CD14-positive monocyte (primary cell): ENCODE results near the gene CXCR5. TPM values are rescaled to one million over a fixed set of nuclear protein-coding genes. Genes with fewer than 3 reads are reported as not detected.
A peak's percentile ranks its signal among the peaks of the same experiment; 100 is the strongest.

ENCODE experiments used
- DNase-seq, 3 donors: peaks; one replicate each; pipeline ENCODE4 v3.0.0-alpha.2; 2011 to 2022
- H2AFZ ChIP-seq: 2 replicates; pipeline ENCODE4 v1.6.0; 2012; ENCODE audit warnings: mild to moderate bottlenecking, low read depth, low read length, inconsistent platforms; ENCODE audit not compliant: insufficient read depth, poor library complexity, severe bottlenecking
- H3K27ac ChIP-seq, 2 donors: 1 replicate in 1 of 2; 2 replicates in 1 of 2; pipeline ENCODE4 v1.5.1; 2012 to 2013; ENCODE audit warnings: low read length in 2 of 2, control low read depth in 1 of 2, inconsistent platforms in 1 of 2, low read depth in 1 of 2, mild to moderate bottlenecking in 1 of 2
- H3K27me3 ChIP-seq, 2 donors: one replicate each; pipeline versions ENCODE4 v1.6.0 to v1.6.1; 2011 to 2013; ENCODE audit warnings: low read length in 2 of 2; ENCODE audit not compliant: control insufficient read depth in 2 of 2, insufficient read depth in 2 of 2
- H3K36me3 ChIP-seq, 2 donors: replicated peaks in 1 of 2; 1 replicate in 1 of 2; 2 replicates in 1 of 2; pipeline versions ENCODE4 v1.5.1 to v1.6.1; 2012 to 2013; ENCODE audit warnings: low read length in 2 of 2, control low read depth in 1 of 2, inconsistent platforms in 1 of 2, mild to moderate bottlenecking in 1 of 2; ENCODE audit not compliant: insufficient read depth in 2 of 2, control insufficient read depth in 1 of 2
- H3K4me1 ChIP-seq, 2 donors: 1 replicate in 1 of 2; 2 replicates in 1 of 2; pipeline versions ENCODE4 v1.5.1 to v1.6.1; 2012 to 2013; ENCODE audit warnings: low read length in 2 of 2, control low read depth in 1 of 2, inconsistent platforms in 1 of 2, mild to moderate bottlenecking in 1 of 2, moderate library complexity in 1 of 2; ENCODE audit not compliant: insufficient read depth in 2 of 2, control insufficient read depth in 1 of 2
- H3K4me2 ChIP-seq: replicated peaks from 2 replicates; pipeline ENCODE3; 2012; ENCODE audit warnings: low read length, moderate library complexity, mild to moderate bottlenecking; ENCODE audit not compliant: poor library complexity, severe bottlenecking; ENCODE audit errors: extremely low read depth
- H3K4me3 ChIP-seq, 3 experiments: fragments of 200-600 bp in 1 of 3; sonication (generic) in 1 of 3; replicated peaks in 1 of 3; 1 replicate in 2 of 3; 2 replicates in 1 of 3; pipeline ENCODE4 v1.5.1; 2011 to 2013; ENCODE audit warnings: low read length in 3 of 3, mild to moderate bottlenecking in 3 of 3, control low read depth in 2 of 3, low read depth in 2 of 3, inconsistent platforms in 1 of 3, moderate library complexity in 1 of 3
- H3K79me2 ChIP-seq: 2 replicates; pipeline ENCODE4 v1.6.0; 2012; ENCODE audit warnings: mild to moderate bottlenecking, control low read depth, inconsistent platforms, low read length, moderate library complexity; ENCODE audit not compliant: insufficient read depth
- H3K9ac ChIP-seq: 2 replicates; pipeline ENCODE4 v1.6.0; 2017; ENCODE audit warnings: low read length, mild to moderate bottlenecking; ENCODE audit not compliant: insufficient read depth, poor library complexity, severe bottlenecking
- H3K9me3 ChIP-seq, 2 donors: replicated peaks in 1 of 2; 1 replicate in 1 of 2; 2 replicates in 1 of 2; pipeline versions ENCODE4 v1.5.1 to v1.6.1; 2012 to 2013; ENCODE audit warnings: low read length in 2 of 2, control low read depth in 1 of 2; ENCODE audit not compliant: control insufficient read depth in 1 of 2, insufficient read depth in 1 of 2
- H4K20me1 ChIP-seq: 2 replicates; pipeline ENCODE4 v1.6.0; 2012; ENCODE audit warnings: mild to moderate bottlenecking, low read length, control low read depth, moderate library complexity; ENCODE audit not compliant: insufficient read depth
- H3K27ac Mint-ChIP-seq, 7 donors: one replicate each; pipeline ENCODE4 v1.8.0; 2020; ENCODE audit warnings: mild to moderate bottlenecking in 7 of 7, mixed read lengths in 7 of 7, moderate library complexity in 6 of 7, inconsistent platforms in 2 of 7
- H3K27me3 Mint-ChIP-seq, 3 donors: one replicate each; pipeline ENCODE4 v1.8.0; 2021 to 2022; ENCODE audit warnings: low read depth in 3 of 3, mild to moderate bottlenecking in 3 of 3, mixed read lengths in 3 of 3, moderate library complexity in 3 of 3, inconsistent platforms in 1 of 3
- H3K36me3 Mint-ChIP-seq, 2 donors: one replicate each; pipeline ENCODE4 v1.8.0; 2020; ENCODE audit warnings: mixed read lengths in 2 of 2, inconsistent platforms in 1 of 2, mild to moderate bottlenecking in 1 of 2
- H3K4me1 Mint-ChIP-seq: one replicate; pipeline ENCODE4 v1.8.0; 2020; ENCODE audit warnings: mild to moderate bottlenecking, mixed read lengths
- H3K4me3 Mint-ChIP-seq, 2 donors: one replicate each; pipeline ENCODE4 v1.8.0; 2020; ENCODE audit warnings: mild to moderate bottlenecking in 2 of 2, mixed read lengths in 2 of 2, moderate library complexity in 1 of 2
- H3K9me3 Mint-ChIP-seq, 7 donors: one replicate each; pipeline ENCODE4 v1.8.0; 2020 to 2022; ENCODE audit warnings: mixed read lengths in 7 of 7, mild to moderate bottlenecking in 6 of 7, moderate library complexity in 6 of 7, inconsistent platforms in 2 of 7
- CTCF ChIP-seq: fragments of 200-600 bp; IDR thresholded peaks from one replicate; pipeline ENCODE4 v1.8.0; 2022; ENCODE audit warnings: antibody characterized with exemption, mild to moderate bottlenecking
- WGBS: methylation state at CpG from one replicate; pipeline ENCODE4 v1.1.5; 2013; ENCODE audit warnings: missing lambda C conversion rate; ENCODE audit not compliant: insufficient coverage; 5-methylcytosine and 5-hydroxymethylcytosine counted together
- intact Hi-C, 2 donors: fragments of 100-400 bp; cut with micrococcal nuclease; formaldehyde crosslinking; loops; one replicate each; pipeline versions ENCODE4 v1.15.0 to v1.15.1; 2023
- polyA plus RNA-seq, 3 donors: library from polyadenylated mRNA; depleted of rRNA in 1 of 3; unstranded in 2 of 3; stranded (reverse) in 1 of 3; fragments of 300-500 nt in 2 of 3; fragments of >200 nt in 1 of 3; fragmentation: Illumina TruSeq in 2 of 3; gene quantifications; 1 replicate in 2 of 3; 2 replicates in 1 of 3; pipeline ENCODE4 v1.2.3, GENCODE V29; 2012 to 2021

Gene CXCR5
- polyA plus RNA-seq, 3 donors = 0.08 to 0.31 (median 0.09) TPM

- no peak for TF ChIP-seq CTCF
- whole genome bisulfite sequencing = 89% methylated on average over 4 of the region's 8 CpGs
- peaks cover 0 to 3% (median 0%) of the 10 kb centered on the region in 7 donors for H3K9me3 Mint-ChIP-seq
- Histone ChIP-seq H3K4me3 (no peak overlapping the region), H3K27me3 (no peaks in the 10 kb centered on the region), H3K79me2 (no peaks in the 10 kb centered on the region), H3K9me3 (no peaks in the 10 kb centered on the region), H4K20me1 (no peaks in the 10 kb centered on the region), H3K27ac (no peak overlapping the region), H2AFZ (peak overlapping the region; percentile 75), H3K4me2 (no peak overlapping the region), H3K36me3 (no peaks in the 10 kb centered on the region), H3K9ac (no peak overlapping the region), H3K4me1 (peaks cover 13 to 16% of the 10 kb centered on the region in 2 donors)
- peaks cover 17% of the 10 kb centered on the region for H3K4me1 Mint-ChIP-seq
- H3K36me3 Mint-ChIP-seq = no peaks in the 10 kb centered on the region
- H3K27ac Mint-ChIP-seq = no peak overlapping the region
- intact Hi-C loops = loop anchor here in 1 of 2 donors (10.0 kb wide), 1 partner anchor 255 kb away; no protein-coding TSS in a partner anchor
- no peak overlapping the region for H3K4me3 Mint-ChIP-seq
- no peak for DNase-seq
- peaks cover 5 to 19% (median 9%) of the 10 kb centered on the region in 3 donors for H3K27me3 Mint-ChIP-seq
Observed at GRCh38 chr11:118939404-118939915, 55.8 kb downstream of the CXCR5 start.

DNA sequence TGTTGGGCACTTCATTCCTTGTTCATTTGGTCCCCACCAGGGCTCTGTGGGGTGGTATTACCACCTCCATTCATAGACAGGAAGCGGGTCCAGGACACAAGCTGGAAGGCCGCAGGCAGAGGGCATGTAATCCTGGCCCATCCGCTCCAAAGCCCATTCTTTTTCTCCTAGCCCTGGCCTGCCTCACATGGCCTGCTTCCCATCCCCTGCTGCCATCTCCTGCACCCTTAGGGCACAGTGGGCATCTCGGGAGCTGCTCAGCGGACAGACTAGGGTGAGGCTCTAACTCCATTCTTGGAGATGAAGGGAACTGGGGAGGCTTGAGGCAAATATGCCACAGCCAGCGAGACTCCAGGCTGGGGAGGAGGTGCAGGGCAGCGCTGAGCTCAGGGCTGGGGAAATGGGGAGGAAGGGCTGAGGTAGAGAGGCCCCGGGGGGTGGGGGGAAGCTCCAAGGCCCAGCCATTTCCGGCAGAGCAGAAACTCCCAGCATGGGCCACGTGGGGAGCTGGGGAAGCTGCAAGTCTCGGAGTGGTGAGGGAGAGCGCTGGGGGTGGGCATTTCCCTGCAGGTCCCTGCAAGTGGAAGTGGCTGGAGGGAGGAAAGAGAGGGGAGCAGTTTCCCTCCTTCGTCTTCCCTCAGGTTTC is 56.4 kb downstream of the CXCR5 start:
- DNase-seq = peak in 1 of 3 donors; percentile 77
- Histone ChIP-seq H3K36me3 (no peaks in the 10 kb centered on the region), H3K27ac (no peak overlapping the region), H3K9me3 (no peaks in the 10 kb centered on the region), H3K27me3 (no peaks in the 10 kb centered on the region), H4K20me1 (no peaks in the 10 kb centered on the region), H3K4me2 (peak overlapping the region; percentile 46), H3K9ac (peak overlapping the region; percentile 40), H3K79me2 (no peaks in the 10 kb centered on the region), H2AFZ (peak overlapping the region; percentile 75), H3K4me3 (peak overlapping the region in 1 of 3 experiments; percentile 40), H3K4me1 (peaks cover 13 to 16% of the 10 kb centered on the region in 2 donors)
- intact Hi-C loops = loop anchor here in 1 of 2 donors (10.0 kb wide), 1 partner anchor 255 kb away; no protein-coding TSS in a partner anchor
- peaks cover 17% of the 10 kb centered on the region for H3K4me1 Mint-ChIP-seq
- H3K4me3 Mint-ChIP-seq = peak overlapping the region in 1 of 2 donors; percentile 69
- H3K27ac Mint-ChIP-seq = peak overlapping the region in 1 of 7 donors; percentile 9
- TF ChIP-seq CTCF = no peak
- peaks cover 0 to 2% (median 0%) of the 10 kb centered on the region in 7 donors for H3K9me3 Mint-ChIP-seq
- H3K27me3 Mint-ChIP-seq = peaks cover 4 to 19% (median 9%) of the 10 kb centered on the region in 3 donors
- H3K36me3 Mint-ChIP-seq = no peaks in the 10 kb centered on the region
- 18% methylated on average over 12 of the region's 13 CpGs for WGBS
